Heart right ventricle (tissue), 16 donors: ENCODE data around the gene FAM149B1. TPM values are rescaled to one million over a fixed set of nuclear protein-coding genes. Genes with fewer than 3 reads are reported as not detected.

Experiments used
- ATAC-seq, 8 donors: fragments of 200-7000 bp; cut with Tn5 transposase; one replicate each; pipeline ENCODE4 v1.9.1; 2020; ENCODE audit warnings: mild to moderate bottlenecking in 8 of 8, moderate library complexity in 8 of 8, moderate number of reproducible peaks in 1 of 8
- DNase-seq, 2 donors: peaks; one replicate each; pipeline ENCODE4 v3.0.0-alpha.2; 2020
- H3K27ac ChIP-seq, 10 donors: fragments of 200-600 bp; sonication (generic) in 2 of 10; one replicate each; pipeline versions ENCODE4 v1.5.0 to v1.8.0; 2020 to 2022; ENCODE audit warnings: mild to moderate bottlenecking in 3 of 10
- H3K27me3 ChIP-seq, 7 donors: fragments of 200-600 bp; one replicate each; pipeline ENCODE4 v1.8.0; 2021 to 2022; ENCODE audit warnings: mild to moderate bottlenecking in 2 of 7
- H3K36me3 ChIP-seq, 9 donors: fragments of 200-600 bp; sonication (generic) in 1 of 9; one replicate each; pipeline versions ENCODE4 v1.5.0 to v1.8.0; 2020 to 2022; ENCODE audit warnings: mild to moderate bottlenecking in 2 of 9
- H3K4me1 ChIP-seq, 9 donors: fragments of 200-600 bp; sonication (generic) in 1 of 9; one replicate each; pipeline versions ENCODE4 v1.5.0 to v1.8.0; 2020 to 2022; ENCODE audit warnings: mild to moderate bottlenecking in 4 of 9
- H3K4me3 ChIP-seq, 10 donors: fragments of 200-600 bp; sonication (generic) in 2 of 10; one replicate each; pipeline versions ENCODE4 v1.5.0 to v1.8.0; 2020 to 2022; ENCODE audit warnings: mild to moderate bottlenecking in 7 of 10, moderate library complexity in 2 of 10
- H3K9me3 ChIP-seq, 11 donors: fragments of 200-600 bp in 10 of 11; sonication (generic) in 2 of 11; one replicate each; pipeline versions ENCODE4 v1.5.0 to v1.8.0; 2013 to 2022; ENCODE audit warnings: mild to moderate bottlenecking in 2 of 11, control low read depth in 1 of 11, moderate library complexity in 1 of 11
- CTCF ChIP-seq, 9 donors: fragments of 200-600 bp; sonication (generic) in 2 of 9; IDR thresholded peaks; one replicate each; pipeline versions ENCODE4 v1.5.0 to v1.8.0; 2021 to 2022; ENCODE audit warnings: antibody characterized with exemption in 9 of 9, mild to moderate bottlenecking in 5 of 9, moderate library complexity in 1 of 9
- WGBS, 2 donors: extraction: QIAGEN DNeasy Blood & Tissue Kit; methylation state at CpG; one replicate each; pipeline ENCODE4 v1.1.7; 2013; ENCODE audit warnings: inconsistent platforms in 1 of 2; 5-methylcytosine and 5-hydroxymethylcytosine counted together
- intact Hi-C, 10 donors: fragments of 100-400 bp; cut with DNase I; formaldehyde crosslinking; loops; one replicate each; pipeline versions ENCODE4 v1.11.1 to v1.14.2; 2022
- polyA plus RNA-seq, 2 donors: library from polyadenylated mRNA; stranded (reverse); fragments of 200-250 nt; gene quantifications; one replicate each; pipeline ENCODE4 v1.2.3, GENCODE V29; 2013
- total RNA-seq, 10 donors: library from RNA; stranded (reverse); fragmentation: NEBNext Ultra II Directional in 3 of 10; extraction: Animal tissue kit (Norgen Biotek cat#: 25700) in 3 of 10; gene quantifications; one replicate each; pipeline versions ENCODE4 v1.2.1 to v1.2.4, GENCODE V29; 2021 to 2023
- donor health status: Arrhythmogenic right ventricular cardiomyopathy.
- donor health status: ischemic (EF 13 %, LVEDD 7.1; RV severe dilation, severe dysfunction).
- donor health status: healthy with polysubstance abuse.
- donor health status: DM: no; HTN: yes; CAD: no.
- donor health status: DM: no; HTN: no; CAD: no.
- donor health status: ischemic (EF 25% LVEDD 6.9; RV normal size, moderate dysfunction).
- donor health status: ischemic (EF 25% LVEDD 5.7; RV mildly dilated, moderate dysfunction).
- donor health status: healthy.
- donor health status: DM: yes; HTN: yes; CAD: no.
- donor health status: Ischemic cardiomyopathy.
- donor health status: ischemic (EF 35%, LVEDD 5.7; RV mildly dilated, moderate dysfunction).
- donor health status: nonischemic (EF 11% LVEDD 7.7; RV severe dilation, severe dysfunction).
- donor health status: DM: yes; HTN: yes; CAD: no.
- donor health status: PGD.
- donor health status: ischemic (EF 29% LVEDD 5.4; RV normal size, mild dysfunction).
- donor health status: nonischemic (EF 23%, LVEDD 6.1; RV moderate dilation, normal function).

The FAM149B1 gene
- total and polyA plus RNA-seq, 12 donors: 8.0 to 27.0 (median 16.7) TPM

- TF ChIP-seq CTCF (IDR thresholded peaks at IDR 0.05): no peak
- no peak overlapping the region for H3K27ac ChIP-seq
- DNase-seq (no peak), ATAC-seq (no peak)
- H3K4me3 ChIP-seq: no peak overlapping the region
- peaks cover 0 to 13% (median 9%) of the 10 kb centered on the region in 9 donors for H3K4me1 ChIP-seq
- no peaks in the 10 kb centered on the region for H3K27me3 ChIP-seq
- no peaks in the 10 kb centered on the region for H3K9me3 ChIP-seq
- H3K36me3 ChIP-seq: peaks cover 0 to 35% (median 6%) of the 10 kb centered on the region in 9 donors
- intact Hi-C loops: no loop called here
Observed at GRCh38 chr10:73172867-73173266, 4.9 kb downstream of the FAM149B1 start.

DNA sequence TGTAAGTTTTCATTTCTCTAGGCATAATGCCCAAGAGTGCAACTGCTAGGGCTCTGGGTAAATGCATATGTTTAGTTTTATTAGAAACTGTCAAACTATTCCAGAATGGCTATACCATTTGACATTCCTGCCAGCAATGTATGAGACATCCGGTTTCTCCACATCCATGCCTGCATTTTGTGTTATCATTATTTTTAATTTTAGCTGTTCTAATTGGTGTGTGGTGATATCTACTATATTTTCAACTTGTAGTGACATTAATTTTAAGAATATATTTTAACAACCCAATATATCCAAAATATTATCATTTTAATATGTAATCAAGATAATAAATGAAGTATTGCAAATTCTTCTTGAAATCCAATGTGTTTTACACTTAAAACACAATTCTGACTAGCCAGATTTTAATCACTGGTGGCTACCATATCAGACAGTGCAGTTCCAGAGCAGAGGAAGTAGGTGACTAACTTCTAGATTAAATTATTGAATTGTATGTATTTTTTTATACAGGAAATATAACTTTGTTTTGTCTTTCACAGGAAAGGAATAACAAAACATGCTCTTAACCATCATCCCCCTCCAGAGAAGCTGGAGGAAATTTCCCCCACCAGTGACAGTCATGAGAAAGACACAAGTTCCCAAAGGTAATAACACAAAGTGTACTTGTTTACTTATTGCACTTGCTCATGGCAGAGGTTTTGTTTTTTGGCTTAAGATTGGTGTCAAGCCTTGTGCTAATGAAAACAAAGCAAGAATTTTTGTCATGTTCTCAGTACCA lies 6.4 kb downstream of the FAM149B1 start:
- Histone ChIP-seq H3K27me3 (no peaks in the 10 kb centered on the region), H3K4me3 (no peak overlapping the region), H3K27ac (no peak overlapping the region), H3K9me3 (no peaks in the 10 kb centered on the region), H3K36me3 (peaks cover 0 to 49% (median 20%) of the 10 kb centered on the region in 9 donors), H3K4me1 (peaks cover 0 to 3% (median under 1%) of the 10 kb centered on the region in 9 donors)
- TF ChIP-seq CTCF (IDR thresholded peaks at IDR 0.05): no peak
- intact Hi-C loops: no loop called here
- 96 to 100% methylated on average over 1 of the region's 1 CpG for WGBS, 2 donors
- ATAC-seq (no peak), DNase-seq (no peak)

GRCh38 chr10:73182568-73182967 lies 14.6 kb downstream of the FAM149B1 start:
- Histone ChIP-seq H3K4me1 (no peaks in the 10 kb centered on the region), H3K9me3 (peaks cover 0 to 3% (median 0%) of the 10 kb centered on the region in 11 donors), H3K36me3 (peaks cover 0 to 92% (median 29%) of the 10 kb centered on the region in 9 donors), H3K4me3 (no peak overlapping the region), H3K27ac (no peak overlapping the region), H3K27me3 (no peaks in the 10 kb centered on the region)
- no peak for ATAC-seq
- DNase-seq: no peak
- intact Hi-C loops: no loop called here
- no peak for TF ChIP-seq CTCF (IDR thresholded peaks at IDR 0.05)
- 85 to 93% methylated on average over 2 of the region's 2 CpGs for WGBS, 2 donors

GRCh38 chr10:73183667-73184281 lies 15.9 kb downstream of the FAM149B1 start:
- no peak overlapping the region for H3K4me3 ChIP-seq
- no peaks in the 10 kb centered on the region for H3K4me1 ChIP-seq
- ATAC-seq (no peak), DNase-seq (no peak)
- H3K36me3 ChIP-seq: peaks cover 0 to 80% (median 18%) of the 10 kb centered on the region in 9 donors
- H3K27ac ChIP-seq: no peak overlapping the region
- no peak for TF ChIP-seq CTCF (IDR thresholded peaks at IDR 0.05)
- no peaks in the 10 kb centered on the region for H3K27me3 ChIP-seq
- 69 to 77% methylated on average over 3 of the region's 3 CpGs for WGBS, 2 donors
- H3K9me3 ChIP-seq: peaks cover 0 to 3% (median 0%) of the 10 kb centered on the region in 11 donors
- intact Hi-C loops: no loop called here
